HG03378 (cell line): Measurements from ENCODE around the gene CSNK1E.

Experiments used
- ATAC-seq: cut with Tn5 transposase; IDR thresholded peaks from one replicate; pipeline ENCODE4 v1.9.1; 2021; ENCODE audit warnings: mild to moderate bottlenecking, moderate library complexity; ENCODE audit not compliant: unreplicated experiment

CSNK1E gene

DNA sequence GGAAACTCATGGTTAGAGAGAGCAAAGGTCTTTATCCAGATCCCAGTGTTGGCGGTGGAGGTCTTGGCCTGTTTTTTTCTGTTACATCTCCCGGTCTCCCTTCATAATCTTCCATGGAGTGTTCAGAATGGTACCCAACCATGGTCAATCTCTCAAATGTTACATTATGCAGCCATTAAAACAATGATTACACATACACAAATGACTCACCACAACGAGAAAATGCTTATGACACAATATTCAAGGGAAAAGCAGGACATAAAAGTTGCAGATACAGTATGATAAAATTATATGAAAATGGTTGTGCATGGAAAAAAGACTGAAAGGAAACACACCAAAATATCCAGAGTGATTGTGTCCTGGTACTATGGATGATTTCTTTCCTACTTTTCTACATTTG, 17.8 kb upstream of the CSNK1E start:
- no peak for ATAC-seq

GRCh38 chr22:38327805-38328204, 10.6 kb upstream of the CSNK1E start:
- no peak for ATAC-seq

GRCh38 chr22:38327396-38327795, 10.2 kb upstream of the CSNK1E start:
- ATAC-seq: no peak

GRCh38 chr22:38325587-38325986, 8.4 kb upstream of the CSNK1E start:
- no peak for ATAC-seq

GRCh38 chr22:38320605-38321402, 3.6 kb upstream of the CSNK1E start:
- ATAC-seq: no peak

DNA sequence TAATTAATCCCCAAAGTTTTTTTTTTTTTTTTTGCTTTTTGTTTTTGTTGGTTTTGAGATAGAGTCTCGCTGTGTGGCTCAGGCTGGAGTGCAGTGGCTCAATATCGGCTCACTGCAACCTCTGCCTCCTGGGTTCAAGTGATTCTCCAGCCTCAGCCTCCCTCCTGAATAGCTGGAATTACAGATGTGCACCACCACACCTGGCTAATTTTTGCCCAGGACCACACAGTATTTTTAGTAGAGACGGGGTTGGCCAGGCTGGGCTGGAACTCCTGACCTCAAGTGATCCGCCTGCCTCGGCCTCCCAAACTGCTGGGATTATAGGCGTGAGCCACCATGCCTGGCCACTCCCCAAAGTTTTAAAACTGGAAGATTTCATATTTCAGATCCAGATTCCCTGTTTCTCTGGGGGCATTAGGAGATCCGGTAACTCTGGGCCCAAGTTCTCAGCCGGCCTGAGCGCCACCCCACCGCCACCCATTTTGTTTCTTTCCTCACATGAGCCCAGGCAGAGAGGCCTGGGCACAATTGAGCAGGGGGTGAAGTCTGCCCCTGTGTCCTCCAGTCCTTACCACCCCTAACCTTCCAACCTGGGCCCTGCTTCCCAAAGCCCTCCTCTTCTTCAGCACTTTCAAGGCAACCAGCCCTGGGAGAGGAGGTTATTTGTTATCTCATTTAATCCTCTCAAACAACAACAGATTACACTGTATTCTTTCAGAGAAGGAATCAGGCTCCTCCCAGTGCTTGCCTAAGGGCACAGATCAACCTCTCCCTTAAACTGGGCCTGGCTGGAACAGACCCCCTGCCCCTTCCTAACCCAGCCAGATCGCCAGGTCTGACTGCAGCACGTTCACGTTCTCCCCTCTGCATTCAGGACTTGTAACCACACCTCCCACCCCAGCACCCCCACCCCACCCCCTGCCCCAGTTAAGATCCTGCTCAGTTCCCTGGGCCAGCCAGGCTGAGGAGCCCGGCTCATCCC, 1.9 kb upstream of the CSNK1E start:
- no peak for ATAC-seq

GRCh38 chr22:38317995-38318715, 922 bp upstream of the CSNK1E start:
- no peak for ATAC-seq

GRCh38 chr22:38316364-38317121, 690 bp downstream of the CSNK1E start:
- no peak for ATAC-seq

GRCh38 chr22:38315823-38316363, 1.3 kb downstream of the CSNK1E start:
- no peak for ATAC-seq

- no peak for ATAC-seq
These were observed 2.1 kb downstream of the CSNK1E start for GRCh38 chr22:38314933-38315822.

DNA sequence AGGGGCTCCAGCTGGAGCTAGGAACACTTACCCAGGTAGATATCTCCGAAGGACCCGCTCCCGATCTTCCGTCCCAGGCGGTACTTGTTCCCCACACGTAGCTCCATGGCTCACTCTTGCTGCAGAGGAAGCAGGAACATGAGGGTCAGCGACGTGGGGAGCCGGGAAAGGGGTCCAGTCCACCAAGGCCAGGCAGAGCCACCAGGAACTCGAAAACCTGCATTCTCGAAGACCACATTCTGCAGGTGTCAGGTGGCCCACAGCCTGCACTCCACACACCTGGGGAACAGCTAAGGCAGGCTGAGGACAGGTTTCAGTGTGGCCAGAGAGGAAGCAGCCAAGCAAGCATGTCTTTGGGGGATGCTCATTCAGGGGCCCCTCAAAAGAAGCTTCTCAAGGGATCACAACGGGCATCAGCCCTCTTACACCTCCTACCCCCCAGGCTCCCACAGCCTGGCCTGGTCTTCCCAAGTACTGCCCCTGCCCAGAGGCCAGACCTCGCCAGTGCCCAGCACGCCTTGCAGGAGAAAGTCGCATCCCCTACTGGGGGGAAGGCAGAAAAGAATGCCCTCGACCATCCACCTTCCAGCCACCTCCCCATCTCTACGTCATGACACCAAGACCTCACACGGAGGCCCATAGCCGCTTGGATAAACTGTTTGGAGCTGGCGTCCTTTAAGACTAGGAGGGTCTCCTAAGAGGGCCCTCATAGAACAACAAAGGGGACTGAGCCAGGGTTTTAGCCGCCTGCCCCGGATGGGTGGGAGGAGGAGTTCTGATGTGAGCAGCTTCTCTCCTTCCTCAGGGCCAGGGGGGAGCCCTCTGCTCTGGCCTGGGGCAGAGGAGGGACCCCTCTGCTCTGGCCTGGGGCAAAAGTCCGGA, 2.9 kb downstream of the CSNK1E start:
- ATAC-seq: no peak

DNA sequence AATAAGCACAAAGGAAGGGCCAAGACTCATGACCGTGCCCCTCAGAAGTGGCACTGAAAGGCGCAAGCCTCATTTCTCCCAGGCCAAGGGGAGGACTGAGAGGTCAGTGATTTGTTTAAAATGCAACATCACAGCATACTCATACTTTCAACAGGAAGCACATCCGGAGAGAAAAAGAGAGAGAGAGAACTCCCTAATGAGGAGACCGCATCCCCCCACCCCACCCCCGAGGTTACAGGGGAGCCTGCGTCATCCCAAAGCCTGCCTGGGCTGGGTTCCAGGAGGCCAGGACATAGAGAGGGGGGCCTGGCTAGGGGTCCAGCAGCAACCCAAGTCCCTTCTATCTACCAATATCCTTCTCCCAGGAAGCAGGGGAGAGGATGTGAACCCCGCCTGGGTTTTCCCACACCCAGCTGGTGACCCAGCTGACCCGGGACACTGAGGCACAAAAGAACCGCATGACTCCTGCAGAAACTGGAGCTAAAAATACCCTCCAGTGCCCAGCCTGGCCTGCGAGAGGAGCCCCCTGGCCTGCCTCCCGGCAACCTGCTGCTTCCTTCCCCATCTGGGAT, 3.8 kb downstream of the CSNK1E start:
- no peak for ATAC-seq

GRCh38 chr22:38312261-38312800, 4.9 kb downstream of the CSNK1E start:
- no peak for ATAC-seq

DNA sequence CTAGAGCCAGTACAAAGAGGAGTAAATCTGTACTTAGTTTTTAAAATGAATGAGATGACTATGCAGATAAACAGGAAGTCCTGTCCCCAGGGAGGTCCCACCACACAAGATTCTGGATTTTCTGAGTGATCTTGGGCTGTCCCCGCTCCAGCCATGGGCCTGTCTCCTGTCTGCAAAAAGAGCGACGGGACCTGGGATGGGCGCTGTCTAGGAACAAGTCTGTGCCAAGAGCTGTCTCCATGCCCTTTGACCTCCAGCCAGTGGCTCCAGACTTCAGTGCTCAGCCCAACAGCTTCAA, 6.0 kb downstream of the CSNK1E start:
- ATAC-seq: no peak

DNA sequence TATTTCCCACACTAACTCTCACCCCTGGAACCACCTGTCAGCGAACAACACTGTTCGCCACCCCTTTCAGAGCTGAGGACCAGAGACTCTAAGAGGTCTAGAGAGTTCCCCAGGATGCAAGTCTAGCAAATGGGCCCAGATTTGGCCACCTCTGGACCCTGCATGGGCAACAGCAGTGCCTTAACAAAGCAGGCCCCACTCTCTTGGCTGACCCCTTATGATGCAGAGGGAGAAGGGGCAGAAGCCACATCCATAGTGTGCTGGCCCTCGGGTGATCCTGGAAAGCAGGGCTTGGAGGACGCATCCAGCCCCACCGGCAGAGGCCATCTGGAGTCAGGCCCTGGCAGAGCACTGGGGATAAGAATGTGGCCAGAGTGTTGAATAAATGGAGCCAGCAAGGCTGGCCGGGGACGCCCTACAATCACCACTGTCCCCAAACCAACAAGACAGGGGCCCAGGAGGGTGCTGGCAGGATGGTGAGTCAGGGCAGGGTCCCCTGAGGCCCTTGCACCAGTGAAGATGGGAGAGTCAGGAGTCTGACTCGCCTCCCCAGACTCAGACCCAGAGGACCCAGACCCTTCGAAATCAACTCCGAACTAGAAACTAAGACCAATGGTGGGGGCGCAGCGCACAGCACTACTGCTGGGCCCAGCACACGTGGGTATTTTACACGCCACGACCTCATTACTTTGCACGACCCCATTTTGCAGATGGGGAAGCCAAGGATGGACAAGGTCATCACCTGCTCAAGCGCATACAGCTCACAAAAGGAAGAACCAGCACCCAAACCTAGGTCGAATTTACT, 6.5 kb downstream of the CSNK1E start:
- ATAC-seq: no peak

- ATAC-seq: no peak
These were observed 7.4 kb downstream of the CSNK1E start for GRCh38 chr22:38309614-38310517.
